Subcutaneous adipose tissue (tissue), 4 donors: Measurements from ENCODE around the gene VPS4A. TPM values are rescaled to one million over a fixed set of nuclear protein-coding genes. Genes with fewer than 3 reads are reported as not detected.

ENCODE experiments used
- total RNA-seq, 4 donors: library from RNA; depleted of rRNA; stranded (reverse); fragments of >200 nt; gene quantifications; one replicate each; pipeline ENCODE4 v1.1.0, GENCODE V29; 2016
- TF ChIP-seq, protein P1 (sequence below): fragments of 450-650 bp; IDR thresholded peaks from one replicate; pipeline ENCODE4 v1.5.1; 2016; ENCODE audit warnings: low read depth, mild to moderate bottlenecking, control low read depth, antibody characterized with exemption, moderate library complexity

VPS4A gene
- total RNA-seq, 4 donors from 2014 or later, result 21.4 to 50.1 (median 27.6) TPM

DNA sequence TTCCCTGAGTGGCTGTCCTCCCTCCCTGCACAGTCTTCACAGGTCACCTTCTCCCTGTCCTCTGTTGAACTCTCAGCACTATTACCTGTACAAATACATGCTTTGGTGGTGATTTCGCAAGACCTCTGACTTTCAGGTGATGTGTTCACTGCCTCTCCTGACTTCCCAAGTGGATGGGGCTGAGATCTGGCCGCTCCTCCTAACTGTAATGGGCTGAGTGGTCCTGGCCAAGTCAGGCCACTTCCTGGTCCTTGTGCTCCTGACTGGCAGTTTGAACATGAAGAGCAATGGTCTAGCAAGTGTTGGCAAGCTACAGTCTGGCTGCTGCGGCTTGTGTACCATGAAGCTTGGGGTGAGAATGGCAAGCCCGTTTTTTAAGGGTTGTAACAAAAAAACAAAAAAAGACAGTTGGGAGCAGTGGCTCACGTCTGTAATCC is 52.1 kb downstream of the VPS4A start:
- TF ChIP-seq, protein P1, sequence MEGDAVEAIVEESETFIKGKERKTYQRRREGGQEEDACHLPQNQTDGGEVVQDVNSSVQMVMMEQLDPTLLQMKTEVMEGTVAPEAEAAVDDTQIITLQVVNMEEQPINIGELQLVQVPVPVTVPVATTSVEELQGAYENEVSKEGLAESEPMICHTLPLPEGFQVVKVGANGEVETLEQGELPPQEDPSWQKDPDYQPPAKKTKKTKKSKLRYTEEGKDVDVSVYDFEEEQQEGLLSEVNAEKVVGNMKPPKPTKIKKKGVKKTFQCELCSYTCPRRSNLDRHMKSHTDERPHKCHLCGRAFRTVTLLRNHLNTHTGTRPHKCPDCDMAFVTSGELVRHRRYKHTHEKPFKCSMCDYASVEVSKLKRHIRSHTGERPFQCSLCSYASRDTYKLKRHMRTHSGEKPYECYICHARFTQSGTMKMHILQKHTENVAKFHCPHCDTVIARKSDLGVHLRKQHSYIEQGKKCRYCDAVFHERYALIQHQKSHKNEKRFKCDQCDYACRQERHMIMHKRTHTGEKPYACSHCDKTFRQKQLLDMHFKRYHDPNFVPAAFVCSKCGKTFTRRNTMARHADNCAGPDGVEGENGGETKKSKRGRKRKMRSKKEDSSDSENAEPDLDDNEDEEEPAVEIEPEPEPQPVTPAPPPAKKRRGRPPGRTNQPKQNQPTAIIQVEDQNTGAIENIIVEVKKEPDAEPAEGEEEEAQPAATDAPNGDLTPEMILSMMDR, result no peak

- TF ChIP-seq, protein P1, result no peak
Measured at GRCh38 chr16:69364088-69364487, 52.9 kb downstream of the VPS4A start.

- TF ChIP-seq, protein P1, result no peak
Measured at GRCh38 chr16:69365901-69366300, 54.8 kb downstream of the VPS4A start.

DNA sequence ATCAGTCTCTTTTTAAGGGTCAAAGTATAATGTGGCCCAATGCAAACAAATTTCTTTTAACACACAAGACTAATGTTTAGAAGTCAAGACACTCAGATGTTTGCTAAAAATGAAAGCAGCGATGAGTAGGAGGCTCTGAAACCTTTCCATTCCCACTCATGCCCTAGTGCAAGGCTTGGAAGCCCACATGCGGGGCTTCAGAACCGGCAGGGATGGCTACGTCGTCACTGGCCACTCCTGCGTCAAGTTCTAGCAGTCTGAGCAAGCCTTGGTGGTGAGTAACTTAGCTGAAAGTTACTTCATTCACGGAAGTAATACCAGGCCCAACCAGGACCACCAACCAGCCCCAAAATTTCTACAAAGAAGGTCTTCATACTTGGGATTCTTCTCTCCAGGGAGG is 55.3 kb downstream of the VPS4A start:
- TF ChIP-seq, protein P1, result no peak

GRCh38 chr16:69367980-69368379 is 56.8 kb downstream of the VPS4A start:
- TF ChIP-seq, protein P1, result no peak

DNA sequence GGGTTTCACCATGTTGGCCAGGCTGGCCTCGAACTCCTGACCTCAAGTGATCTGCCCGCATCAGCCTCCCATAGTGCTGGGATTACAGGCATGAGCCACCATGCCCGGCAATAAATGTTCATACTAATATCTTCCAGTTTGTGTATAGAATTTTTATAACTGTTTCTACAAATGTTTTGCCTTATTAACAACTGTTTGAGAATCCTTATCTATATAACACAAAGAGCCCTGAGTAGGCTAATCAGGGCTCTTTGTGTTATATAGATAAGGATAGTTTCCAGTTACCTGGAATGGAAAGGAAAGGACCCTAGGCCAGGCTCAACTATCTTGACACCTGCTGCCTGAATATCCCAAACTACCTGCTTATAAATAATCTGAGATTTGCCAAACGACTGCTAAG is 57.7 kb downstream of the VPS4A start:
- TF ChIP-seq, protein P1, result no peak

DNA sequence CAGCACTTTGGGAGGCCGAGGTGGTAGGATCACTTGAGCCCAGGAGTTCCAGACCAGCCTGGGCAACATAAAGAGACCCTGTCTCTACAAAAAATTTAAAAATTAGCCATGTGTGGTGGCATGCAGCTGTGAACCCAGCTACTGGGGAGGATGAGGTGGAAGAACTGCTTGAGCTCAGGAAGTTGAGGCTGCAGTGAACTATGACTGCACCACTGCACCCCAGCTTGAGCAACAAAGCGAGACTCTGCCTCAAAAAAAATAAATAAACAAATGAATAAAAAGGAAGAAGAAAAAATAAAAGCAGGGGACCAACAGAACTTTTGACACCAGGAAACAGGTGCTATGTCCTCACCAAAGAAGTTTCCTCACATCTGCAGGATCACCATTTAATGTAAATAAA is 60.4 kb downstream of the VPS4A start:
- TF ChIP-seq, protein P1, result no peak
